GM18858 (cell line): Measurements from ENCODE around the gene PKHD1.
"Not testable (repeated sequence)": the region's sequence is repeated elsewhere in the genome, so short reads cannot be mapped to it uniquely, and the experiment has no call there.

Source experiments
- ATAC-seq: cut with Tn5 transposase; IDR thresholded peaks from one replicate; pipeline ENCODE4 v1.9.1; 2021; ENCODE audit not compliant: unreplicated experiment

PKHD1 gene

DNA sequence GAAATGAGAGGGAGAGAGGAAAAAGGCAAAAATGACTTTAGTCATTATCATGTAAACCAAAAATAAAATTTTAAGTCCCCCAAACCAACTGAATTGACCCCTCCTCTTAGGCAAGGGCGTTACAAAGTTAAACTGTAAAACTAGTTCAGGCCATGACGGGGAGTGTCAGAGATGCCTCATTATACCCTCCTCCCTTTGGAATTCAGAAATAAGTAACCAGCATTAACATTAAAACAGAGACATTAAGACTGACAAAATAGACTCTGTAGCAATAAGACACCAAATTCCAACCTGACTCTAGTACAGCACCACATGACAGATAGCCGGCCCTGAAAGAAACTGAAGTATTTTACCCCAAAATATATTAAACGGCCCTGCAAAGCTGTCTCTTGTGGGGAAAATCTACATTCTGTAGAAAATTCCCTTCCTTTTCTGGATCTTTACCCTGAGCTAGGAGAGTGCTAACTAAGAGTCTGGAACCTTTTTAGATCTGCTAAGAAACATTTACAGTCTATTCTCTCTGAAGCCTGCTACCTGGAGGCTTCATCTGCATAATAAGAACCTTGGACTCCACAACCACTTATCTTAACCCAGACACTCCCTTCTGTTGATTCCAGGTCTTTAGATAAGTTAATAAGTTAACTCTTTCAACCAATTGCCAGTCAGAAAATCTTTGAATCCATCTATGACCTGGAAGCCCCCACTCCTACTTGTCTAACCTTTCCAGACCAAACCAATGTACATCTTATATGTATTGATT lies 150.7 kb downstream of the PKHD1 start:
- no peak for ATAC-seq

DNA sequence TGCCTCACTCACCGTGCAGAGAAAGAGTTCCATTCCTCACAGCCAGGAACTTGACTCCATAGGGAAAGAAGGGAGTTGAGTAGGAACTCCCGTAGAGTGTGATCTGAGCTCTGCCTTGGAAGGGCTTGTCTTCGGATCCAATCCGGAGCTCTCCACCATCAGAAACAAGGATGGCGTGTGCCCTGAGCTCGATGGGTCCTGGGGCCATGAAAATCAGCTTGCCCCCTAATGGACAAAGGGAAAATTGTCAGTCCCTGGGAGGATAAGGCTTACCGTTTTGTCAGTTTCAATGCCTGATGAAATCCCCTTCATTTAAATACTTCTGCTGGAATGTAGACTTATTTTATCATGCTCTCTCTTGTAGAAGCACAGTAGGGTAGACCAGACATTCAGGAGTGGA lies 153.3 kb downstream of the PKHD1 start:
- ATAC-seq = no peak

DNA sequence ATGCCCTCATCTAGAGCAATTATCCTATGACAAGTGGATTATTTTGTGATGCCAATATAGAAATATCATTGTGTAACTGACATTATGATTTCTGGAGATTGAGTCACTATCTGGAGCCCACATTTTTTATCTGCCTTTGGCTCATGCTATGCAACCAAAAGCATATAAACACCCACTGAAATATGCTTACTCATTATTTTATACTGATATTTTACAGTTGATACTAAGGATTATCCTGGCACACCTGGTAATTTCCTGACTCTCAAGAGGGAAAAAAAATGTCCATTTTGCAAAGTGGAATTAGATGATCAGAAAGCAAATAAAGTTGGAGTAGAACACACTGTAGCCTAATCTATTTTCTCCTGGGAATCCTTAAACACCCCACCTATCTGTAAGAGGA lies 154.5 kb downstream of the PKHD1 start:
- no peak for ATAC-seq

DNA sequence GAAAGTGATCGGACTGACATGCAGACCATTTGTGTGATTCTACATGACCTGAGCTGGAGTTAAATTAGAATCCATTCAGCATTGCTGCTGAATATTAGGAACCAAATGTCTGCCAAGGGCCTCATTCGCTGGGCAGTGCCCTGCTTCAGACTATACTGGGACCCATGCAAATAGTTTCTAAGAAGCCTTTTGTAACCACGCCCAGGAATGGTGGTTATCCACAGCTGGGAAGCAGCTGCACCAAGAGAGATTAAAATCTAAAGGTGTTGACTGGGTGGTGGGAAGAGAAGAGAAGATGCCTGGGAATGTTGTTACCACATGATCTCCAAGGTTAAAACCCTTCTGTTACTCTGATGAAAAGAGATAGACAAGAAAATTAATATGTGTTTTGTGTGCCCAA lies 156.8 kb downstream of the PKHD1 start:
- no peak for ATAC-seq

GRCh38 chr6:51929934-51930574 lies 157.4 kb downstream of the PKHD1 start:
- ATAC-seq = no peak

DNA sequence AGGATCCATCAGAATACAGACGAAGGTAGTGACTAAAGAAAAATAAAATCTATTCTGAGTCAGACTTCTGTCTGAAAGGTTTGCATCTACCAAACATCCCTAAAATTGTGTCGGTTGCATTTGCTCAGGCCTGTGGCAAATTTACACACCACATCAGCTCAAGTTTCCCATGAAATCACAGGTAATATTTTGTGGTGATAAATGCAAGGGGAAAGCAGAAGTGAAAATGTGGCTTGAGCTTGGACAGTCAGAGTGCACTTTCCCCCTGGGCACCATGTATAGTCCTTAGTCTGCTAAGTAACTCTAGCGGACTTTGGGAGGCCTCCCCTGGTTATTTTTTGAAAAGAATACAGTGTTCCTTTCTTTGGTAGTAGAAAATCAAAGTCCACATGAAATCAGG lies 159.1 kb downstream of the PKHD1 start:
- peak; percentile 85 for ATAC-seq

DNA sequence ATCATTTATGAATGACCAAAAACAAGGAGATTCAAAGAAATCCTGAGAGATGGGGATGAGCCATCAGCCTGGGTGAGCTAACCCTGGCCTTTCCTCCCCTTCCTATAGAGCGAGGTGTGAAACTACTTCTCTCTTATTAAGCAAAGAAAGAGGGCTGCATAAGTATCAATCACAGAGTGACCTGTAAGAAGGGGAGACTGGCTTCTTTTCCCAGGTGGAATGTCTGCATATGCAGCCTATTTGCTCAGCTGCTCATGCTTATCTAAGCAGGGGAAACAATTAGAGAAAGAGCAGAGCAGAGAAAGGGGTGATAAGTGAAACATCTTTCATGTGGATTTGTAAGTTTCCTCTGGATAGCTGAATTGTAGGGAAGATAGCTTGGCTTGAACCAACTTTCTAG lies 160.0 kb downstream of the PKHD1 start:
- no peak for ATAC-seq

GRCh38 chr6:51926125-51926524 lies 161.3 kb downstream of the PKHD1 start:
- peak; percentile 25 for ATAC-seq

- ATAC-seq = not testable (repeated sequence)
These were observed 164.9 kb downstream of the PKHD1 start for GRCh38 chr6:51922479-51922878.

- not testable (repeated sequence) for ATAC-seq
These were observed 169.1 kb downstream of the PKHD1 start for GRCh38 chr6:51918347-51918746.

GRCh38 chr6:51915098-51915497 lies 172.3 kb downstream of the PKHD1 start:
- ATAC-seq = no peak

DNA sequence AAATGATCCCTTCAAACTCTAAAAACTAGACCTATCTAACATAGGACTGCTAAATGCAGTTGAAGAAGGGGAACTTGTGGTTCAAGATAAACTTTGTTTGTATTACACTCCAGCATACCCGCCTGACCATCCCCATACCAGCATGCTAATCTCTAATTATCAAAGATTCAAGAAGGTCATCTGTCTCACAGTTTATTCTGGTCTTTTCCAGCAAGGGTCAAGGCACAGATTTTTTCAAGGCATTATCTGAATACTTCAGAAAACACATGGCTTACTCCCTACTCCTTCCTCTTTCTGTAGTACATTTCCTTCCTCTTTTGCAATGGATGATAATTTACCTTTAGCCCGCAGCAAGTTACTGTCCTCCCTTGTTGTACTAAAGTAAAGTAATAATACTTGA lies 174.1 kb downstream of the PKHD1 start:
- ATAC-seq = no peak

- ATAC-seq = no peak
These were observed 176.6 kb downstream of the PKHD1 start for GRCh38 chr6:51910851-51911250.

- no peak for ATAC-seq
These were observed 179.2 kb downstream of the PKHD1 start for GRCh38 chr6:51908243-51908642.

DNA sequence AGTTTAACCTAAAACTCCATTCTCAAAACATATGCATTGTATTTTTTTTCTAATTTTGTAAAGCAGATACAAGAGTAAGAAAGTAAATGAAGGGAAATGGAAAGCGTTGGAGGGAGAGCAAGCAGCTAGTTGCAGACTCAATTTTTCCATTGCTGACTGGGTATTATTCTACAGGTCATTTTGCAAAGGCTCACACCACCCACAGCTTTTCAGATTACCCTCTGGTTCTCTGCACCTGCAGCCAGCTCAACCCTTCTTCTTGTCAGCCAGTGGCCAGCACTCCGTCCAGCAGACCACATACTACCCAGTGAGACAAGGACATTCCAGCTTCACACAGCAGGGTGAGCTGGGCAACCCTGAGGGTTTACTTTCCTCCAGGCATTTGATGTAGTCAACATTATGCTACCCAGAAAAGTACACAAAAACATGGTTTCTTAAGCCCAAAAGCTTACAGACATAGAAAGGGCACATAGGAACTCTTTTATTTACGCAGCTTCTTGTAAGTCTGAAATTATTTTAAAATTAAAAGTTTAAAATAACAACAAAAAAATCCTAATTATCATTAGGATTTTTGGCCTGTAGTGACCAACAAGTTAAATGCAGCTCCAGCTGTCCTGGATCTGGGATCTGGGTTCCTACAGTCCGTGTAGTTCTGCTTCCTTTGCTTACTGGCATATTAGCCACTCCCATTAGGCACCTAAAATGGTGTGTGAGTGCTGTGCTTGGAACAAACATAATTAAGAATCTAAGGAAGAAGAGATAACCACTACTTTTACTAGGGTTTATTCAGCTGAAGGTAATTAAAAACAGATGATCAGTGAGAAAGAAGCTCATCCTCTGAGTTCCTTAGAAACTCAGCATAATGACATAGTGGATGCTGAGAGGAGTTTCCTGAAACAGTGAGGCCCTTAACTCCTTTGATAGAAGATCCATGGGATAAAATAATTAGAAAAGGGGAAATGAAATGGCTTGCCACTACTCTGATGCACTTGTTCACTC lies 185.3 kb downstream of the PKHD1 start:
- ATAC-seq = peak; percentile 51

GRCh38 chr6:51893366-51893765 lies 194.0 kb downstream of the PKHD1 start:
- ATAC-seq = no peak

DNA sequence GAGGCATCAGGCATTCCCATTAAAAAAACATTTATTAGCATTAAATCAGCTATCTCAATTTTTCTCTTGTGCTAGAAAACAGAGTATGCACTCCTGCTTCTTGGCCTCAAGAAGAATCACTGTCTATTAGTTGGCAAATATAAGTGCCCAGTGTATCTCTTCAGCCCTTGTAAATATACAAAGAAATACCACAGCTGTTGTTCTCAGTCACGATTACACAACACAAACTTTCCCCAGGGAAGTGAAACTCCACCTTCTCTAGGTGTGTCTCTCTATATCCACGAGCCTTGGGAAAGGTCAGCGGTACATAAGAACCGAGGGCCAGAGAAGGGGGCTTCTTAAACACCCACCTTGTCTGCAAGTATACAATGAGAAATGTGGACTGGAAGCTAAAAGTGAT lies 194.7 kb downstream of the PKHD1 start:
- ATAC-seq = no peak

DNA sequence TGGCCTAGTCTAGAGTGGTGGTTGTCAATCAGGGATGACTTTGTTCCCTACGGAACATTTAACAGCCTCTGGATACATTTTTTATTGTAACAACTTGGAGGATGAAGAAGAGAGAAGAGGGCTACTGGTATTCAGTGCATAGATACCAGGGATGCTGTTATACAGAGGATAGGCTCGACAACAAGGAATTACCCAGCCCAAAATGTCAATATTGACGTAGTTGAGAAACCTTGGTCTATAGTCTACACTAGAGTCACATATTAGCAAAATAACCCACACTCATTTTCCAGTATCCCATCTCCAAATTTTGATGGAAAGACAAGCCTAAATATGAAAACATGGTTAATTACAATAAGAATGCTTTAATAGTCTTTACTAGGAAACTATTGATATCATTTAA lies 195.1 kb downstream of the PKHD1 start:
- no peak for ATAC-seq

GRCh38 chr6:51891784-51892183 lies 195.6 kb downstream of the PKHD1 start:
- no peak for ATAC-seq

GRCh38 chr6:51887859-51888258 lies 199.6 kb downstream of the PKHD1 start:
- ATAC-seq = no peak

GRCh38 chr6:51885957-51886356 lies 201.5 kb downstream of the PKHD1 start:
- no peak for ATAC-seq
